ENCODE results near the gene PCDH15. TPM values are rescaled to one million over a fixed set of nuclear protein-coding genes. Genes with fewer than 3 reads are reported as not detected.

Gene PCDH15
- total and polyA plus RNA-seq, 4 donors = 20.7 to 46.8 (median 39.1) TPM

DNA sequence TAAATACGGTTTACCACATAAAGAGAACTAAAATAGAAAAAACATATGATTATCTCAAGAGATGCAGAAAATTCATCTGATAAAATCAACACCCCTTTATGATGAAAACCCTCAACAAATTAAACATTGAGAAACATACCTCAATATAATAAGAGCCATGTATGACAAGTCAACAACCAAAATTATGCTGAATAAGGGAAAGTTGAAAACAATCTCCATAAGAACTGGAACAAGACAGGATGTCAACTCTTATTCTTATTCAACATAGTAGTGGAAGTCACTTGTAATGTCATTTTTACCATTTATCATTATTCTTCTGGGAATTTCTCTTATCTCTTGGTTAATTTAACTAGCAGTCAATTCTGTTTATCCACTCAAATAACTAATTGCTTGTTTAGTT, 79.0 kb downstream of the PCDH15 start:
- DNase-seq (ENCODE audit: low read depth in 4 of 6, low spot score in 6 of 6) = no peak
- Histone ChIP-seq H3K4me1 (ENCODE audit: control insufficient read depth, insufficient read depth, low read length) (no peaks in the 10 kb centered on the region), H3K27ac (ENCODE audit: low read depth, low read length) (no peak overlapping the region), H3K4me3 (ENCODE audit: low read depth, low read length) (no peak overlapping the region), H3K27me3 (ENCODE audit: control insufficient read depth, insufficient read depth, low read length) (no peaks in the 10 kb centered on the region), H3K36me3 (ENCODE audit: control insufficient read depth, insufficient read depth, low read length) (no peaks in the 10 kb centered on the region), H3K9me3 (ENCODE audit: control insufficient read depth, insufficient read depth, low read length) (peaks cover 6% of the 10 kb centered on the region)
- no CpG with 5 or more reads among the region's 1 CpG for whole genome bisulfite sequencing (ENCODE audit: insufficient coverage)

- no peaks in the 10 kb centered on the region for H3K36me3 ChIP-seq (ENCODE audit: control insufficient read depth, insufficient read depth, low read length)
- H3K27ac ChIP-seq (ENCODE audit: low read depth, low read length) = no peak overlapping the region
- no peaks in the 10 kb centered on the region for H3K27me3 ChIP-seq (ENCODE audit: control insufficient read depth, insufficient read depth, low read length)
- DNase-seq (ENCODE audit: low read depth in 4 of 6, low spot score in 6 of 6) = peak in 1 of 6 donors; percentile 4
- WGBS (ENCODE audit: insufficient coverage) = no CpG with 5 or more reads among the region's 3 CpGs
- no peaks in the 10 kb centered on the region for H3K9me3 ChIP-seq (ENCODE audit: control insufficient read depth, insufficient read depth, low read length)
- H3K4me1 ChIP-seq (ENCODE audit: control insufficient read depth, insufficient read depth, low read length) = no peaks in the 10 kb centered on the region
- H3K4me3 ChIP-seq (ENCODE audit: low read depth, low read length) = no peak overlapping the region
Measured at GRCh38 chr10:54710918-54711317, 90.1 kb downstream of the PCDH15 start.

- no peaks in the 10 kb centered on the region for H3K27me3 ChIP-seq (ENCODE audit: control insufficient read depth, insufficient read depth, low read length)
- no peaks in the 10 kb centered on the region for H3K4me1 ChIP-seq (ENCODE audit: control insufficient read depth, insufficient read depth, low read length)
- H3K27ac ChIP-seq (ENCODE audit: low read depth, low read length) = no peak overlapping the region
- DNase-seq (ENCODE audit: low read depth in 4 of 6, low spot score in 6 of 6) = peak in 1 of 6 donors; percentile 4
- no CpG with 5 or more reads among the region's 8 CpGs for WGBS (ENCODE audit: insufficient coverage)
- H3K9me3 ChIP-seq (ENCODE audit: control insufficient read depth, insufficient read depth, low read length) = no peaks in the 10 kb centered on the region
- H3K36me3 ChIP-seq (ENCODE audit: control insufficient read depth, insufficient read depth, low read length) = no peaks in the 10 kb centered on the region
- H3K4me3 ChIP-seq (ENCODE audit: low read depth, low read length) = no peak overlapping the region
Measured at GRCh38 chr10:54708591-54708990, 92.4 kb downstream of the PCDH15 start.

GRCh38 chr10:54708021-54708420, 93.0 kb downstream of the PCDH15 start:
- Histone ChIP-seq H3K27ac (ENCODE audit: low read depth, low read length) (no peak overlapping the region), H3K36me3 (ENCODE audit: control insufficient read depth, insufficient read depth, low read length) (no peaks in the 10 kb centered on the region), H3K9me3 (ENCODE audit: control insufficient read depth, insufficient read depth, low read length) (no peaks in the 10 kb centered on the region), H3K4me3 (ENCODE audit: low read depth, low read length) (no peak overlapping the region), H3K4me1 (ENCODE audit: control insufficient read depth, insufficient read depth, low read length) (no peaks in the 10 kb centered on the region), H3K27me3 (ENCODE audit: control insufficient read depth, insufficient read depth, low read length) (no peaks in the 10 kb centered on the region)
- WGBS (ENCODE audit: insufficient coverage) = 17% methylated on average over 1 of the region's 2 CpGs
- DNase-seq (ENCODE audit: low read depth in 4 of 6, low spot score in 6 of 6) = peak in 2 of 6 donors; percentile 57 to 76

- no peaks in the 10 kb centered on the region for H3K27me3 ChIP-seq (ENCODE audit: control insufficient read depth, insufficient read depth, low read length)
- H3K4me3 ChIP-seq (ENCODE audit: low read depth, low read length) = no peak overlapping the region
- no peaks in the 10 kb centered on the region for H3K9me3 ChIP-seq (ENCODE audit: control insufficient read depth, insufficient read depth, low read length)
- DNase-seq (ENCODE audit: low read depth in 4 of 6, low spot score in 6 of 6) = no peak
- no peaks in the 10 kb centered on the region for H3K36me3 ChIP-seq (ENCODE audit: control insufficient read depth, insufficient read depth, low read length)
- no peaks in the 10 kb centered on the region for H3K4me1 ChIP-seq (ENCODE audit: control insufficient read depth, insufficient read depth, low read length)
- H3K27ac ChIP-seq (ENCODE audit: low read depth, low read length) = no peak overlapping the region
- WGBS (ENCODE audit: insufficient coverage) = 67% methylated on average over 1 of the region's 3 CpGs
Measured at GRCh38 chr10:54702583-54703485, 98.2 kb downstream of the PCDH15 start.

DNA sequence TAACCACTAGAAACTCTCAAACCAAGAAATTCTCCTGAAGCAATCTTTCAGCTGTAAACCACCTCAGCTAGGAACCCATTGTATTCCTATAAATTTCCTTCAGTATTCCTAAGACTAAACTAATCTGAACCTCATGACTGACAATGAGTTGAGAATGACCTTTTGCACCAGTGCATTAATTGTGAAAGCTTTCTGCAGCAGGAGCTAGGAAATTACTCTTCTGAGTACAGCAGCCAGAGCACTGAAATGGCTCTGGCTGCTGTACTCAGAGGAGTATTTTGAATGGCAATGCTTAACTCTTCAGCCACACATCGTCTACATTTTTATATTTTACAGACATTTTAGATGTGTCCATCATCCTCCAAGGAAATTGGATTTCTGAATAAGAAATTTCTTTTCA, 109.7 kb downstream of the PCDH15 start:
- DNase-seq (ENCODE audit: low read depth in 4 of 6, low spot score in 6 of 6) = peak in 1 of 6 donors; percentile 25
- WGBS (ENCODE audit: insufficient coverage) = no CpG with 5 or more reads among the region's 1 CpG

GRCh38 chr10:54682554-54682953, 118.5 kb downstream of the PCDH15 start:
- H3K27ac ChIP-seq (ENCODE audit: low read depth, low read length) = no peak overlapping the region
- no peaks in the 10 kb centered on the region for H3K36me3 ChIP-seq (ENCODE audit: control insufficient read depth, insufficient read depth, low read length)
- no peak for DNase-seq (ENCODE audit: low read depth in 4 of 6, low spot score in 6 of 6)
- H3K9me3 ChIP-seq (ENCODE audit: control insufficient read depth, insufficient read depth, low read length) = no peaks in the 10 kb centered on the region
- no CpG with 5 or more reads among the region's 1 CpG for WGBS (ENCODE audit: insufficient coverage)
- no peaks in the 10 kb centered on the region for H3K27me3 ChIP-seq (ENCODE audit: control insufficient read depth, insufficient read depth, low read length)
- H3K4me1 ChIP-seq (ENCODE audit: control insufficient read depth, insufficient read depth, low read length) = no peaks in the 10 kb centered on the region
- no peak overlapping the region for H3K4me3 ChIP-seq (ENCODE audit: low read depth, low read length)

More for the DNA sequence above, 109.7 kb downstream of the PCDH15 start:
- H3K4me3 ChIP-seq (ENCODE audit: low read depth, low read length) = no peak overlapping the region
- H3K9me3 ChIP-seq (ENCODE audit: control insufficient read depth, insufficient read depth, low read length) = no peaks in the 10 kb centered on the region
- H3K27me3 ChIP-seq (ENCODE audit: control insufficient read depth, insufficient read depth, low read length) = no peaks in the 10 kb centered on the region
- H3K4me1 ChIP-seq (ENCODE audit: control insufficient read depth, insufficient read depth, low read length) = no peaks in the 10 kb centered on the region
- no peaks in the 10 kb centered on the region for H3K36me3 ChIP-seq (ENCODE audit: control insufficient read depth, insufficient read depth, low read length)
- H3K27ac ChIP-seq (ENCODE audit: low read depth, low read length) = no peak overlapping the region

GRCh38 chr10:54681136-54681535, 119.9 kb downstream of the PCDH15 start:
- no peak overlapping the region for H3K4me3 ChIP-seq (ENCODE audit: low read depth, low read length)
- H3K9me3 ChIP-seq (ENCODE audit: control insufficient read depth, insufficient read depth, low read length) = no peaks in the 10 kb centered on the region
- H3K27ac ChIP-seq (ENCODE audit: low read depth, low read length) = no peak overlapping the region
- H3K36me3 ChIP-seq (ENCODE audit: control insufficient read depth, insufficient read depth, low read length) = no peaks in the 10 kb centered on the region
- DNase-seq (ENCODE audit: low read depth in 4 of 6, low spot score in 6 of 6) = no peak
- H3K27me3 ChIP-seq (ENCODE audit: control insufficient read depth, insufficient read depth, low read length) = no peaks in the 10 kb centered on the region
- no peaks in the 10 kb centered on the region for H3K4me1 ChIP-seq (ENCODE audit: control insufficient read depth, insufficient read depth, low read length)
- WGBS (ENCODE audit: insufficient coverage) = 100% methylated on average over 1 of the region's 2 CpGs

GRCh38 chr10:54667136-54667535, 133.9 kb downstream of the PCDH15 start:
- no CpG with 5 or more reads among the region's 1 CpG for WGBS (ENCODE audit: insufficient coverage)

DNA sequence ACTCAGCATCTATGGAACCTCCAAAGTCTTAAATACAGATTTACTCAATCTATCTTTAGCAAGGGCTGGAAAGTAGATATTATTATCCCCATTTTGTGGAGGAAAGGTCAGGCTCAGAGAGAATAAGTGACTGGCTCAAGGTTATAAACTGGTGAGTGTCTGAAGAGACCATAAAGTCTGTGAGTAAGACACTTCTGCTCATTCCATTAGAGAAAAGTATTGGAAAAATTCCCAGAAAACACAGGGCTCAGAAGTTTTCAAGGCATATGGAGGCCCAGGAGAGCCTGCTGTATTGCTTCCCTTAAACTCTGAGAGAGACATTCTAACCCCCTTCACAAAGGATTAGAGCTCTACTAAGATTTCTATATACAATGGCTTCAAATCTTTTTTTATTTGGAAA, 134.8 kb downstream of the PCDH15 start:
- Histone ChIP-seq H3K27ac (ENCODE audit: low read depth, low read length) (no peak overlapping the region), H3K36me3 (ENCODE audit: control insufficient read depth, insufficient read depth, low read length) (no peaks in the 10 kb centered on the region), H3K4me3 (ENCODE audit: low read depth, low read length) (no peak overlapping the region), H3K9me3 (ENCODE audit: control insufficient read depth, insufficient read depth, low read length) (no peaks in the 10 kb centered on the region), H3K27me3 (ENCODE audit: control insufficient read depth, insufficient read depth, low read length) (no peaks in the 10 kb centered on the region), H3K4me1 (ENCODE audit: control insufficient read depth, insufficient read depth, low read length) (no peaks in the 10 kb centered on the region)
- DNase-seq (ENCODE audit: low read depth in 4 of 6, low spot score in 6 of 6) = peak in 2 of 6 donors; percentile 16 to 28

More at GRCh38 chr10:54667136-54667535, 133.9 kb downstream of the PCDH15 start:
- no peak overlapping the region for H3K27ac ChIP-seq (ENCODE audit: low read depth, low read length)
- no peak overlapping the region for H3K4me3 ChIP-seq (ENCODE audit: low read depth, low read length)
- DNase-seq (ENCODE audit: low read depth in 4 of 6, low spot score in 6 of 6) = no peak
- no peaks in the 10 kb centered on the region for H3K9me3 ChIP-seq (ENCODE audit: control insufficient read depth, insufficient read depth, low read length)
- no peaks in the 10 kb centered on the region for H3K27me3 ChIP-seq (ENCODE audit: control insufficient read depth, insufficient read depth, low read length)
- no peaks in the 10 kb centered on the region for H3K4me1 ChIP-seq (ENCODE audit: control insufficient read depth, insufficient read depth, low read length)
- no peaks in the 10 kb centered on the region for H3K36me3 ChIP-seq (ENCODE audit: control insufficient read depth, insufficient read depth, low read length)

Measured in spinal cord (tissue), 10 donors.